HUES6 (cell line): Measurements from ENCODE around the gene GALR2.
"Not testable (repeated sequence)": the region's sequence is repeated elsewhere in the genome, so short reads cannot be mapped to it uniquely, and the experiment has no call there.

ENCODE experiments used
- H3K27ac ChIP-seq: 2 replicates; pipeline ENCODE4 v1.7.0; 2013; ENCODE audit warnings: low read depth, mild to moderate bottlenecking, low read length, inconsistent platforms
- H3K27me3 ChIP-seq: 2 replicates; pipeline ENCODE4 v1.6.1; 2013; ENCODE audit warnings: low read length; ENCODE audit not compliant: control insufficient read depth, insufficient read depth
- H3K36me3 ChIP-seq: 2 replicates; pipeline ENCODE4 v1.6.1; 2013; ENCODE audit warnings: low read length; ENCODE audit not compliant: control insufficient read depth, insufficient read depth
- H3K4me1 ChIP-seq: 2 replicates; pipeline ENCODE4 v1.6.1; 2013; ENCODE audit warnings: low read length; ENCODE audit not compliant: control insufficient read depth, insufficient read depth
- H3K4me3 ChIP-seq: 2 replicates; pipeline ENCODE4 v1.5.1; 2013; ENCODE audit warnings: low read depth, low read length
- H3K9ac ChIP-seq: one replicate; pipeline ENCODE4 v1.6.1; 2013; ENCODE audit warnings: mild to moderate bottlenecking, low read length
- H3K9me3 ChIP-seq: 2 replicates; pipeline ENCODE4 v1.6.1; 2013; ENCODE audit warnings: low read depth, low read length; ENCODE audit not compliant: control insufficient read depth, insufficient read depth

Gene GALR2

DNA sequence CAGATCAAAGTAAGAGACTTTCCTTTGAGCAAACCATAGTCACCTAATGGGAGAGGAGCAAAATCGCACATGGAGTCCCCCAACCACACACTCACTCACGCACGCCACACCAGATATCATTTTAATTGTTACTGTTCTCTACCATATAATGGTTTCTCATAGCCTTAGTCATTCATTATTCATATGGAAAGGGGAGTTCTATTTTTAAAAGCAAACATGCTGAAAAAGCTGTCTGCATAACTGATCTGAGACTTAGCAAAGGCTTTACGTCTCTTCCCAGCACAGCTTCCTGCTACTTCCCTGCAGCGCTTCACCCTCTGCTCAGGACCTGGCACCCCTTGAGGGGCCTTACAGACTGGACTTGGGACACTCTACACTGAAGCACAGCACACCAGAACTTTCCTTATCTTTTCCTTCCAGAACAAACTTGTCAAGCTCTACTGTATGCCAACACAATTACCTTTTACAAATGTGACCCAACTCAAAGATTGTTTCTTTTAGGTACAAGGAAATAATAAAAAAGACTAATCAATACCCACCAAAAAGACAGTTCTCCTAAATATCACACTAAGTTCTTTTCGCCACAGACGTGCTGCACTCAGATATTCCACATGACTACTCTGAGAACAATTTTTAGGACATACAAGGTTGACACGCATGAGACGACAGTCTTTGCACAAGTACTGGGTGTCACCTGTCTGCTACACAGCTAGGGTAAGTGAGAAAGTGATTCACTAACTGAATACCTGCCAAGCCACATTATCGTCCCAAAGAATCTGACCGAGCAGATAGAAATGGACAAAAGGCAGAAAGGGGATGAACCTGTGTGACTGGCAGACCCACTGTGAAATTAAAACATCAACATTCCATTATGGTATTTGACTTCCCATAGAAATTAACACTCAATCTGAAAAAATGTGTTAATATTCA lies 23.8 kb upstream of the GALR2 start:
- Histone ChIP-seq H3K27me3 (no peaks in the 10 kb centered on the region), H3K27ac (no peak overlapping the region), H3K9me3 (no peaks in the 10 kb centered on the region), H3K4me3 (no peak overlapping the region), H3K36me3 (peaks cover 85% of the 10 kb centered on the region), H3K4me1 (peaks cover 7% of the 10 kb centered on the region; the same call in 1 of the 2 replicates), H3K9ac (no peak overlapping the region)

DNA sequence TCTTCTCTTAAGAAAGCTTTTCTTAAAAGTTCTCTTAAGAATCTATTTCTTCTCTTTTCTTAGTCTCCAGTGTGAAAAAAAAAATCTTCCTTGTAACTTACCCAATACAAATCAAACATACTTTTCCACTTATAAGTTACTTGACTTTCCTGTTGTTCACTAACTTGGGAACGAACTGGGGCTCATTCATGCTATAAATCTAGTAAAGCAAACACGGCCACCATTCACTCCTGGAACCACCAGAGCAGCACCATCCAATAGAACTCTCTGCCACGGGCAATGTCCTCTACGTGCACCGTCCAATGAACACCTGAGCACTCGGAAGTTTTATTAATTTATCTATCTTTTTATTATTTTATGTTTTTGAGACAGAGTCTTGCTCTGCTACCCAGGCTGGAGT lies 23.0 kb upstream of the GALR2 start:
- Histone ChIP-seq H3K27ac (no peak overlapping the region), H3K36me3 (peaks cover 85% of the 10 kb centered on the region), H3K9ac (no peak overlapping the region), H3K9me3 (no peaks in the 10 kb centered on the region), H3K4me3 (no peak overlapping the region), H3K4me1 (peaks cover 7% of the 10 kb centered on the region; the same call in 1 of the 2 replicates), H3K27me3 (no peaks in the 10 kb centered on the region)

DNA sequence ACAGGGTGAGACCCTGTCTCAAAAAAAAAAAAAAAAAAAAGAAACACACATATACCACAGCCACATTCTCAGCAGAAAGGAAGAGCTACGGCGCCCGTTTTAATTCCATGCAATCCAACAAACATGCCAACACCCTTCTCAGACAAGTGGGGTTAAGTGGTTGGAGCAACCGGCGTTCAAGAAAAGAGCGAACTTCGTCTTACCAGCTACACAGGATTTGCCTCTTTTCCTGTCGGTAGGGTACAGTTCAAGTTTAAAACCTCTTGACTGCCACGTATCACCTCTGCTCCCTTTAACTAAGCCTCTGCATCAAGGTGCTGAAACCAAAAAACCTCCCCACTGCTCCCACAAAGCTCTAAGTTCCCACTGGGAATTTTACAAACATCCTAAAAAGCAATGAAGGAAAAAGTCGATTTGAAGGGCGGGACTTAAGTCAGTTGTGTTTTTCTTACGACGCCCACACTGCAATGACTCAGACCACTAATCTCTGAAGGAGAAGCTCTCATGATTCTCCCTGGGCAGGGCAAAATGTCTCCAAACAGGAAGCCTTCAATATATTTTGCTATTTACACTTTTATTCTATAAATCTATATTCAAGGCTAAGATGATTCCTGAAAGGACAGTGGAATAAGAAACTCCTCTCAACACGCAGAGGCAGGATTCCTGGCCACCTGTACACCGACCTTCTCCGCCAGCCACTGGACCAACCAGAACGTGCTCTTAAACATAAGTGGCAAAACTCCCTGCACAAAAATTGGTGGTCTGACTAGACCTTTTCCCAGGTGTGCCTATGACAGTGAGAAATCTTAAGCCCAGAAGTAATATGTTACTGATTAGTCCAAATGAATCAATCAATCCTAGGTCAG lies 21.1 kb upstream of the GALR2 start:
- Histone ChIP-seq H3K9ac (no peak overlapping the region), H3K4me3 (no peak overlapping the region), H3K27ac (no peak overlapping the region), H3K27me3 (no peaks in the 10 kb centered on the region), H3K4me1 (peaks cover 7% of the 10 kb centered on the region; the same call in 1 of the 2 replicates), H3K9me3 (no peaks in the 10 kb centered on the region), H3K36me3 (peaks cover 88% of the 10 kb centered on the region)

DNA sequence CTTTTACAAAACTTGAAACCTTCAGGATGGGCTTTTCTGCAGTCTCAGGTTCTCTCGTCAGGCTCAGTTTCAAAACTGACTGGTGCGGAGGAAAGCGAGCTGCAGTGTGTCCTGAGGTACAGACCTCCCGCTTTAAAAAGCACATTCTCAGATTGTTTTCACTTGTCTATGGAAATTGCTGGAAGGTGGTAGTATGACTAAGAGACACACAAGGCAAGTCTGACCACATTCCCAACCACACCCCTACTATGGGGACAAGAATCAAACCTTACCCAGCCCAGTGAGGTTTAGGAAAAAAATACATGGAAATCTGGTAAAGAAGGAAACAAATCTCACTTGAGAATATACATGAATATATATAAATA lies 20.5 kb upstream of the GALR2 start:
- 0 out of 2 replicates have a peak, but pooled peaks cover 3% of the 10 kb centered on the region for H3K4me1 ChIP-seq
- no peak overlapping the region for H3K9ac ChIP-seq
- no peak overlapping the region for H3K4me3 ChIP-seq
- no peak overlapping the region for H3K27ac ChIP-seq
- peaks cover 88% of the 10 kb centered on the region for H3K36me3 ChIP-seq
- H3K9me3 ChIP-seq, result no peaks in the 10 kb centered on the region
- no peaks in the 10 kb centered on the region for H3K27me3 ChIP-seq

DNA sequence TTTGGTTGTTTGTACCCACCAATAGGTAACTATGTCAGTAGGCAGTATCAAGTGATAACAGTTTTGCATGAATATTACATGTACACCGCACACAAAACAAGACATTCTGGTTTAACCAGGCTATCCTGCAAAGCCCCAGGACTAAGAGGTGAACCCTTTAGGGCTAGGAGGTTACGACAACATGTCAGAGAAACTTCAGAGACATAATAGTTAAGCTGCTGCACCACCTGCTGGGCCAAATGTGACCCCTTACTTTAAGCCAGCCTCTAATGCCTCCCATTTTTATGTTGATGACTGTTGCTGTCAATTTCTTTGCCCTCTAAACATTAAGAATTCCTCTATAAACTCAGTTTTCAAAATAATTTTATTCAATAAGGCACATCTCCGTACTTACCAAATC lies 17.7 kb upstream of the GALR2 start:
- Histone ChIP-seq H3K27ac (no peak overlapping the region), H3K36me3 (peaks cover 88% of the 10 kb centered on the region)

DNA sequence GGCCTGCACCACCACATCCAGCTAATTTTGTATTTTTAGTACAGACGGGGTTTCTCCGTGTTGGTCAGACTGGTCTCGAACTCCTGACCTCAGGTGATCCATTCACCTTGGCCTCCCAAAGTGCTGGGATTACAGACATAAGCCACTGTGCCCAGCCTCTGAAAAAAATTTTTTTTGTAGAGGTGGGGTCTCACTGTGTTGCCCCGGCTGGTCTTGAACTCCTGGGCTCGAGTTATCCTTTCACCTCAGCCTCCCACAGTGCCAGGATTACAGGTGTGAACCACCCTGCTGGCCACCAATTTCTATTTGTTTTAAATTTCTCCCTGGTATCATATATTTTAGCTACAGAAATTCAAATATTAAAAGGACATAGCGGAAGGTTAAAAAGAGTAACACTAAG lies 16.3 kb upstream of the GALR2 start:
- H3K36me3 ChIP-seq, result peaks cover 87% of the 10 kb centered on the region
- not testable (repeated sequence) for H3K9me3 ChIP-seq, H3K4me1 ChIP-seq, H3K27ac ChIP-seq, H3K27me3 ChIP-seq, H3K4me3 ChIP-seq, H3K9ac ChIP-seq

More for the DNA sequence above, 17.7 kb upstream of the GALR2 start:
- Histone ChIP-seq H3K27me3 (no peaks in the 10 kb centered on the region), H3K9me3 (no peaks in the 10 kb centered on the region), H3K9ac (no peak overlapping the region), H3K4me3 (no peak overlapping the region), H3K4me1 (0 out of 2 replicates have a peak, but pooled peaks cover 3% of the 10 kb centered on the region)

DNA sequence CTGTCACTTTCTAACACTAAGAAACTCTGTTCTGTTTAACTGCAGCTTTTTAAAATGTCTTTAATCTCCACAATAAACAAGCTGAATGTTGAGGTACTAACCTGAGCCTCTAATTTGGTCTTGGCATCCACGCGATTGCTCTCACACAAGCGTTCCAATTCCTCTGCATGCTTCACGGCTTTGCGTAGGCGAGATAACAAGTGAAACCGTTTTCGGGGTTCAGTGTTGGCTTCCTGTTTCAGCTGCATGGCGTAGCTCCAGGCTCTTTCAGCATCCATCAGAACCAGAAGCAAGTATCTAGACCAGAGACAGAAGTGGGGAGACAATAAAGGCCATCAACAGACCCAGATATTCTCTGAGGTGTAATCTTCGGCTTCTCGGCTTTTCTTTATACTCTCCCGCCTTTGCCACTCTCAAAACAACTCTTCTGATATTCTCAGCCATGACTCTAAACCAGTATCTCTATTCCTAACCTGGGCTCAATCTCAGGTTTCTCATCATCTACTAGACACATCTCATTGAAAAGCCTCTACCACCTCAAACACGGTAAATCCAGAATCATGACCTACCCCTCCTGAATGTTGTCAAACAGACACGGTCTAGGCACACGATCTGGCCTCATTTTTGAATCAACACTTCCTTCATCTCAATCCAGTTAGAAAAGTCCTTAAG lies 10.6 kb upstream of the GALR2 start:
- no peak overlapping the region for H3K9ac ChIP-seq
- H3K36me3 ChIP-seq, result peaks cover 86% of the 10 kb centered on the region
- no peak overlapping the region for H3K4me3 ChIP-seq
- no peaks in the 10 kb centered on the region for H3K4me1 ChIP-seq
- H3K27ac ChIP-seq, result no peak overlapping the region
- no peaks in the 10 kb centered on the region for H3K9me3 ChIP-seq
- no peaks in the 10 kb centered on the region for H3K27me3 ChIP-seq

DNA sequence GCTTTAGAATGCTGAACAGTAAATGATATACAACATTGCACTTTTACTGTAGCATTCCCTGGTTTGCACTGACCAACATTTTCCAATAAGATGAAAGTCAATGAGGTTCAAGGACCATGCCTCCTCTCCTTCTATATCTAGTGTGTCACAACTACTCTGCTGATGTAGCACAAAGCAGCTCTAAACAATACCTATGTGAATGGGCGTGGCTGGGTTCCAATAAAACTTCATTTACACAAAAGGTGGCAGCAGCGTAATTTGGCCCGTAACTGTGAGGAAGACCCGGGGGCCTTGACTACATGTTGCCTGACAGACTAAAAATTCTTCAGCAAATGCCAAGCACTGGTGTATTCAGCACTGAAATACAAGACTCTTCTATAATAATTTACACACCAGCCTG lies 8.8 kb upstream of the GALR2 start:
- H3K27ac ChIP-seq, result no peak overlapping the region
- H3K9me3 ChIP-seq, result no peaks in the 10 kb centered on the region
- peaks cover 2% of the 10 kb centered on the region; the same call in 1 of the 2 replicates for H3K4me1 ChIP-seq
- no peak overlapping the region for H3K9ac ChIP-seq
- no peak overlapping the region for H3K4me3 ChIP-seq
- peaks cover 70% of the 10 kb centered on the region for H3K36me3 ChIP-seq
- H3K27me3 ChIP-seq, result no peaks in the 10 kb centered on the region

DNA sequence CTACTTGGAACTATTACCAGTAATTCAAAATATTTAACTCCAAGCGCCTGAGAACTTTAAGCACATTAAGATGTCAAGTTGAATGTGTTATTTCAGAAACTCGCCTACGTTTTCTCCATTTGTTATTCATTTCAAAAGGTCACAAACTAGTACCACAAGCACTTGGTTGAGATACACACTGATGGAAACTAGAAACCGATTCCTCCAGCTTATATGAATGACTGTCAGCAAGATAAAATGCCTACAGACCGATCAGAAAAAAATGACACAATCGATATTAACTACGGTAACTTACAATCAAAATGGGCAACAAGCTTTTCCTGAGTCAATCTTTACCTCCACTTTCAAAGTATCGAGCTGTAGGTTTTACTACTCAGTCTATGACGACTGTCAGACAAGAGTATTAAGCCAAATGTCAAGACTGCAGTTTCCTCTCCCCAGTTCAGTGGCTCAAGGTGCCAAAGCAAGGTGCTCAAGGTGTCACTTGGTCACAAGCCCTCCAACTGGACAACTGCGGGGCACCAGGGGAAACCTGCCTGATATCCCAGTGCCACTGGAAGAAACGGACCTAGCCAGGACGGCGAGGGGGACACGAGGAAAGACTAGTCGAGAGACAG lies 2.9 kb upstream of the GALR2 start:
- H3K27ac ChIP-seq, result peak overlapping the region; percentile 74; the same call in 1 of the 2 replicates
- H3K36me3 ChIP-seq, result peaks cover 19% of the 10 kb centered on the region
- peaks cover 37% of the 10 kb centered on the region for H3K27me3 ChIP-seq
- H3K4me3 ChIP-seq, result peak overlapping the region; percentile 90
- H3K9ac ChIP-seq, result peak overlapping the region; percentile 87
- H3K9me3 ChIP-seq, result no peaks in the 10 kb centered on the region
- H3K4me1 ChIP-seq, result peaks cover 27% of the 10 kb centered on the region

DNA sequence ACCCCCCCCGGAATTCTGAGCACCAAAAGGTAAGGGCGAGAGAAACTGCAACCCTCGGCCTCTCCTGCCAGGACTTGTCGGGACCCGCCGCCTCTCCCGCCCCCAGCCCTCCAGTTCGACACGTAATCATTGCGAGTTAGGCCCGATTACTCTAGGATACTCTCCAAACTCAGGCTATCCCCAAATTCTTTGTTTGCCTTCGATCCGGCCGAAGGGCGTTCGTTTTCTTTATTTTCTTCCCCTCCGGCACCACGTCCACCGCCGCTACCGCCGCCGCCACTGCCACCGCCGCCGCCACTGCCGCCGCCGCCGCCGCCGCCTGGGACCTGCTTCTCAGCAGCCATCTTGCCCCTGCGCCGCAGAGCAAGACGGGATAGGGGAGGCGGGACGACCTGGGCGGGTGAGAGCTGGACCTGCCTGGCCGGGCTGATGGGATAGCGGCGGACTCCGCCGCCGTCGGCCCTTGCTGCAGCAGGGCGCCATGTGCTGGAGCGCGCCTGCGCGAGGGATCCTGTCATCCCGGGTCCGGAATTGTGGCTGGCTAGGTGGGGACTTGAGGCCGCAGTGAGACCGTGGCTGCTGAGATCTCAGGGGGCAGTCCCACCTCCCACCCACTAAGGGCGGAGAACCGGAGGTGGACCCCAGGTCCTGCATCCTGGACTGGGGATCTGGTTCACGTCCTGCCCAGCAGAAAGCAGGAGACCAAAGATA lies 2.3 kb upstream of the GALR2 start, which contains the start of gene SRP68:
SRP68 (minus strand) TSS at position 370 of the 711 bp plus-strand sequence; CDS start at position 344, 26 bp downstream.
- Histone ChIP-seq H3K27me3 (peaks cover 44% of the 10 kb centered on the region), H3K9me3 (no peaks in the 10 kb centered on the region), H3K27ac (peak within 1 kb of the TSS; percentile 74; the same call in 1 of the 2 replicates), H3K4me3 (peak within 1 kb of the TSS; percentile 90), H3K4me1 (peaks cover 33% of the 10 kb centered on the region), H3K9ac (peak within 1 kb of the TSS; percentile 87), H3K36me3 (peaks cover 13% of the 10 kb centered on the region)
